ENCODE results near the gene TMEM201.
A peak's percentile ranks its signal among the peaks of the same experiment; 100 is the strongest.
"Not testable (repeated sequence)": the region's sequence is repeated elsewhere in the genome, so short reads cannot be mapped to it uniquely, and the experiment has no call there.

TMEM201 gene

DNA sequence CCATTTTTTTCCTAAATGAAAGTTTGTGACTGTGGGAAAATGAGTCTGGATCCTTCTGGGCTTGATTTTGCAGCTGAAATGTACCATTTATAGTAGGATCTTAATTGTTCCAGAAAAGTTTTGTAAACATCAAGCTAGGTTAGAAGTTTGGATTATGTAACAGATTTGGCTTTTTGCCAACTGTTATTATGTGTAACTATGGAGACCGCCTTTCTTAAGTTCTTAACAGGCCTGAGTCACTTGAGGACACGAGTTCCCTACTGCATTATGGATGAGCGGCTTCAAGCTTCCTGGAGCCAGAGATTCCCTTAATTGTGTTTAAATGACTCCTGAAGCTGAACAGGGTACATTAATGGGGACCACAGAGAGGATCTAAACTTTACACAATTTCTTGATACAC is 27.3 kb upstream of the TMEM201 start:
- peak; percentile 97 for ATAC-seq (ENCODE audit: low read depth)
- TF ChIP-seq, protein P1, sequence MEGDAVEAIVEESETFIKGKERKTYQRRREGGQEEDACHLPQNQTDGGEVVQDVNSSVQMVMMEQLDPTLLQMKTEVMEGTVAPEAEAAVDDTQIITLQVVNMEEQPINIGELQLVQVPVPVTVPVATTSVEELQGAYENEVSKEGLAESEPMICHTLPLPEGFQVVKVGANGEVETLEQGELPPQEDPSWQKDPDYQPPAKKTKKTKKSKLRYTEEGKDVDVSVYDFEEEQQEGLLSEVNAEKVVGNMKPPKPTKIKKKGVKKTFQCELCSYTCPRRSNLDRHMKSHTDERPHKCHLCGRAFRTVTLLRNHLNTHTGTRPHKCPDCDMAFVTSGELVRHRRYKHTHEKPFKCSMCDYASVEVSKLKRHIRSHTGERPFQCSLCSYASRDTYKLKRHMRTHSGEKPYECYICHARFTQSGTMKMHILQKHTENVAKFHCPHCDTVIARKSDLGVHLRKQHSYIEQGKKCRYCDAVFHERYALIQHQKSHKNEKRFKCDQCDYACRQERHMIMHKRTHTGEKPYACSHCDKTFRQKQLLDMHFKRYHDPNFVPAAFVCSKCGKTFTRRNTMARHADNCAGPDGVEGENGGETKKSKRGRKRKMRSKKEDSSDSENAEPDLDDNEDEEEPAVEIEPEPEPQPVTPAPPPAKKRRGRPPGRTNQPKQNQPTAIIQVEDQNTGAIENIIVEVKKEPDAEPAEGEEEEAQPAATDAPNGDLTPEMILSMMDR (IDR thresholded peaks at IDR 0.05; ENCODE audit: poor library complexity, severe bottlenecking) = no peak
- Histone ChIP-seq H3K9me3 (ENCODE audit: severe bottlenecking) (no peaks in the 10 kb centered on the region), H3K27me3 (ENCODE audit: insufficient read depth, poor library complexity, severe bottlenecking) (no peaks in the 10 kb centered on the region), H3K4me3 (ENCODE audit: severe bottlenecking) (no peak overlapping the region), H3K4me1 (ENCODE audit: insufficient read depth, poor library complexity, severe bottlenecking) (peaks cover 8% of the 10 kb centered on the region), H3K36me3 (ENCODE audit: low read depth) (peaks cover 15% of the 10 kb centered on the region), H3K27ac (ENCODE audit: poor library complexity, severe bottlenecking) (no peak overlapping the region)
- no peak for DNase-seq (ENCODE audit: low spot score)

DNA sequence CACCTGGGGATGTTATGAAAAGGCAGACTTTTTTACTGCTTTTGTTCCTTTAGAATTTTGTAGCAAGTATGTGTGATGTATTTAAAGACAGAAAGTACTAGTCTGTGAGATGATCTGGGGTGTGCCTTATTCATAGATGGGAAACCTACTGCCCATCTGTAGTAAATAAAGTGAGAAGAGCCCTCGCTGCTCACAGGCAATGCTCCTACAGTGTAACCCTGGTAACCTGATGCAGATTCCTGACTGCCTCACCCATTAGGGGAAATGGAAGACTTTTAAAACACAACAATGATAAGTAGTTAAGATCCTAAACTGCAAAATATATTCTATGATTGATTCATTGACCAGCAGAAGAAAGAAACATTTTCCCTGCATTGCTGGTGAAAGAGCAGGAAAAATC is 19.4 kb upstream of the TMEM201 start:
- TF ChIP-seq, protein P1 (IDR thresholded peaks at IDR 0.05; ENCODE audit: poor library complexity, severe bottlenecking) = no peak
- no peaks in the 10 kb centered on the region for H3K9me3 ChIP-seq (ENCODE audit: severe bottlenecking)
- DNase-seq (ENCODE audit: low spot score) (no peak), ATAC-seq (ENCODE audit: low read depth) (no peak)
- no peaks in the 10 kb centered on the region for H3K27me3 ChIP-seq (ENCODE audit: insufficient read depth, poor library complexity, severe bottlenecking)
- no peak overlapping the region for H3K4me3 ChIP-seq (ENCODE audit: severe bottlenecking)
- no peak overlapping the region for H3K27ac ChIP-seq (ENCODE audit: poor library complexity, severe bottlenecking)
- no peaks in the 10 kb centered on the region for H3K4me1 ChIP-seq (ENCODE audit: insufficient read depth, poor library complexity, severe bottlenecking)
- H3K36me3 ChIP-seq (ENCODE audit: low read depth) = peaks cover 18% of the 10 kb centered on the region

DNA sequence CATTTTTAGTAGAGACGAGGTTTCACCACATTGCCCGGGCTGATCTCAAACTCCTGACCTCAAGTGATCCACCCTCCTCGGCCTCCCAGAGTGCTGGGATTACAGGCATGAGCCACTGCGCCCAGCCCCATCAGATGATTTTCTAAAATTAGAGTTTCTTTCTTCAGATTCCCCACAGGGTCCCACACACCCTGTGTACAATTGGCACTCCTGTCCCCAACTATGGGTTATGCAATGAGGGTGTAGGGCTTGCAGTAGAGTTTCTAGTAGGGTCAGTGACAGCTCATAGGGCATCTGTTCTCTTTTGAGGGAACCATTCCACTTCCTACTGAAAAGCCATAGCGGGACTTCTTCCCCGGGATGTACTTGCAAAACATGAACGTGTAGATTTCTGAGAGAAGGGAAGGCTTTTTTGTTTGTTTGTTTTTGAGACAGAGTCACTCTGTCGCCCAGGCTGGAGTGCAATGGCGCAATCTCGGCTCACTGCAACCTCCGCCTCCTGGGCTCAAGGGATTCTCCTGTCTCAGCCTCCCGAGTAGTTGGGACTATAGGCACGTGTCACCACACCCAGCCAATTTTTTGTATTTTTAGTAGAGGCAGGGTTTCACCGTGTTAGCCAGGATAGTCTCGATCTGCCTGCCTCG is 17.7 kb upstream of the TMEM201 start:
- not testable (repeated sequence) for ATAC-seq (ENCODE audit: low read depth); H3K27ac ChIP-seq (ENCODE audit: poor library complexity, severe bottlenecking); H3K4me1 ChIP-seq (ENCODE audit: insufficient read depth, poor library complexity, severe bottlenecking); DNase-seq (ENCODE audit: low spot score); H3K4me3 ChIP-seq (ENCODE audit: severe bottlenecking); H3K27me3 ChIP-seq (ENCODE audit: insufficient read depth, poor library complexity, severe bottlenecking); H3K9me3 ChIP-seq (ENCODE audit: severe bottlenecking)
- peaks cover 20% of the 10 kb centered on the region for H3K36me3 ChIP-seq (ENCODE audit: low read depth)

DNA sequence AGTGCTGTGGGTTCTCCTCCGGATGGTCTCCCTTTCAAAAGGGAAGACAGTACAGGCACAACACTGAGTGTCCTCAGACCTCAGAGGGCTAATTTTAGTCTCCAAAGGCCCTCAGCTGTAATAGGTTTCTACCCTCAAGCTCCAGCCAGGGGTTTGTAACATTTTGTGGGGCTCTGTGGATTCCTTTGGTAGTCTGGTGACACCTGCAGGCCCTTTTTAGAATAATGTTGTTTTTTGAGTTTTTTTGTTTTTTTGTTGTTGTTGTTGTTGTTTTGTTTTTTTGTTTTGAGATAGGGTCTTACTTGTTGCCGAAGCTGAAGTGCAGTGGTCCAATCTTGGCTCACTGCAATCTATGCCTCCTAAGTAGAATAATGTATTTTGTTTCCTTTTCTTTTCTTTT is 15.0 kb upstream of the TMEM201 start:
- H3K27ac ChIP-seq (ENCODE audit: poor library complexity, severe bottlenecking) = no peak overlapping the region
- ATAC-seq (ENCODE audit: low read depth) (no peak), DNase-seq (ENCODE audit: low spot score) (no peak)
- TF ChIP-seq, protein P1 (IDR thresholded peaks at IDR 0.05; ENCODE audit: poor library complexity, severe bottlenecking) = peak; percentile 31
- no peaks in the 10 kb centered on the region for H3K9me3 ChIP-seq (ENCODE audit: severe bottlenecking)
- no peaks in the 10 kb centered on the region for H3K27me3 ChIP-seq (ENCODE audit: insufficient read depth, poor library complexity, severe bottlenecking)
- H3K4me3 ChIP-seq (ENCODE audit: severe bottlenecking) = no peak overlapping the region
- H3K36me3 ChIP-seq (ENCODE audit: low read depth) = peaks cover 16% of the 10 kb centered on the region
- no peaks in the 10 kb centered on the region for H3K4me1 ChIP-seq (ENCODE audit: insufficient read depth, poor library complexity, severe bottlenecking)

DNA sequence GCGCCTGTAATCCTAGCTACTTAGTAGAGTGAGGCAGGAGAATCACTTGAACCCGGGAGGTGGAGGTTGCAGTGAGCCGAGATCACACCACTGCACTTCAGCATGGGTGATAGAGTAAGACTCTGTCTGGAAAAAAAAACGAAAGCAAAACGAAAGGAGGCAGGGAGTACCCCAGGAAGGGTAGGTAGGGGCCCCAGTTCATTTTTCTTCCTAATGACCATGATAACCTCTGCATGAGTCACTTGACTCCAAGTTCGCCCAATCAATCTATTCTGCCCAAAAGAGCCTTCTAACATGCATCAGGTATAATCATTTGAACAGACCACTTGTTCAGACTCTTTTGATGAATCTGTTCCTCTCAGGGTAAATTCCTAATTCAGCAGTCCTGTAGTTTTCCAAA is 13.2 kb upstream of the TMEM201 start:
- no peak for ATAC-seq (ENCODE audit: low read depth)

More for the DNA sequence above, 13.2 kb upstream of the TMEM201 start:
- TF ChIP-seq, protein P1 (IDR thresholded peaks at IDR 0.05; ENCODE audit: poor library complexity, severe bottlenecking) = no peak
- DNase-seq (ENCODE audit: low spot score) = no peak
- H3K36me3 ChIP-seq (ENCODE audit: low read depth) = peaks cover 28% of the 10 kb centered on the region
- no peak overlapping the region for H3K4me3 ChIP-seq (ENCODE audit: severe bottlenecking)
- no peaks in the 10 kb centered on the region for H3K4me1 ChIP-seq (ENCODE audit: insufficient read depth, poor library complexity, severe bottlenecking)
- no peaks in the 10 kb centered on the region for H3K9me3 ChIP-seq (ENCODE audit: severe bottlenecking)
- no peak overlapping the region for H3K27ac ChIP-seq (ENCODE audit: poor library complexity, severe bottlenecking)
- no peaks in the 10 kb centered on the region for H3K27me3 ChIP-seq (ENCODE audit: insufficient read depth, poor library complexity, severe bottlenecking)

All from RWPE2 (cell line).